ENCODE results near the gene SEC11C. TPM values are rescaled to one million over a fixed set of nuclear protein-coding genes. Genes with fewer than 3 reads are reported as not detected.

The SEC11C gene
- total and polyA plus RNA-seq, 9 of the 15 experiments (the other 6 are each of a cell fraction or from before 2014, with no cell fraction given), result 22.0 to 71.3 (median 36.5) TPM

DNA sequence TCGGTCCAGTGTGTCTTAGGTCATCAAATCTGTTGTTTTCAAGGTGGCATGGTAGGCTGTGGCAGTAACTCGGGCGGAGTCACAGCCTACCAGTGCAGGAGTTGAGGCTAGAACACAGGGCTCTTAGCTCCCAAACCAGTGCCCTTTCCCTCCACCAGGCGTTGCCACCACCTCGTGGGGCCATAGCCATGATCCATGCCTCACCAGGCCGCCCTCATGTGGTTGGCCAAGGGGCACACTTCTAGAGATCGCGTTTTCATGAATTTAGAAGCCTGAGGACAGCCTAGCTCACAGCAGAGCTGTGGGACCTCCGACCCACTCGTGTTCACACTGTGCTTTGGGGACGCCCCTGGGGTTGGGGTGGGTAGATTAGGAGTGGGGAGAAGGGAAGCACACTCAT is 10.6 kb downstream of the SEC11C start (continued):
- TF ChIP-seq, protein P1, sequence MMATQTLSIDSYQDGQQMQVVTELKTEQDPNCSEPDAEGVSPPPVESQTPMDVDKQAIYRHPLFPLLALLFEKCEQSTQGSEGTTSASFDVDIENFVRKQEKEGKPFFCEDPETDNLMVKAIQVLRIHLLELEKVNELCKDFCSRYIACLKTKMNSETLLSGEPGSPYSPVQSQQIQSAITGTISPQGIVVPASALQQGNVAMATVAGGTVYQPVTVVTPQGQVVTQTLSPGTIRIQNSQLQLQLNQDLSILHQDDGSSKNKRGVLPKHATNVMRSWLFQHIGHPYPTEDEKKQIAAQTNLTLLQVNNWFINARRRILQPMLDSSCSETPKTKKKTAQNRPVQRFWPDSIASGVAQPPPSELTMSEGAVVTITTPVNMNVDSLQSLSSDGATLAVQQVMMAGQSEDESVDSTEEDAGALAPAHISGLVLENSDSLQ (IDR thresholded peaks at IDR 0.05), result no peak
- no peak for TF ChIP-seq TFAM (CRISPR knock-in tag; conservative IDR thresholded peaks at IDR 0.05)
- TF ChIP-seq KHSRP (IDR thresholded peaks at IDR 0.05), result no peak
- no peak for TF ChIP-seq HEY1 (CRISPR knock-in tag; IDR thresholded peaks at IDR 0.05; ENCODE audit: borderline replicate concordance)

GRCh38 chr18:59155153-59155552 is 15.5 kb downstream of the SEC11C start:
- ATAC-seq (no peak), FAIRE-seq (no peak)
- no peak for TF ChIP-seq ZNF347 (CRISPR knock-in tag; IDR thresholded peaks at IDR 0.05; ENCODE audit: low read depth)
- no peak for TF ChIP-seq TCFL5 (CRISPR knock-in tag; conservative IDR thresholded peaks at IDR 0.05)
- TF ChIP-seq ZNF436 (CRISPR knock-in tag; IDR thresholded peaks at IDR 0.05), result no peak
- no peak for TF ChIP-seq TAF7 (tag; IDR thresholded peaks at IDR 0.05)
- TF ChIP-seq RBM39 (optimal IDR thresholded peaks at IDR 0.05; ENCODE audit: low read depth, low read length), result no peak
- no peak for TF ChIP-seq KLF6 (CRISPR knock-in tag; IDR thresholded peaks at IDR 0.05; ENCODE audit: borderline replicate concordance)
- no peak for TF ChIP-seq ZNF174 (CRISPR knock-in tag; IDR thresholded peaks at IDR 0.05)
- TF ChIP-seq NFIX (CRISPR knock-in tag; IDR thresholded peaks at IDR 0.05; ENCODE audit: low read depth), result no peak
- no peak for TF ChIP-seq ETS2 (tag; IDR thresholded peaks at IDR 0.05; ENCODE audit: borderline replicate concordance, poor library complexity, severe bottlenecking)
- TF ChIP-seq, protein P2, sequence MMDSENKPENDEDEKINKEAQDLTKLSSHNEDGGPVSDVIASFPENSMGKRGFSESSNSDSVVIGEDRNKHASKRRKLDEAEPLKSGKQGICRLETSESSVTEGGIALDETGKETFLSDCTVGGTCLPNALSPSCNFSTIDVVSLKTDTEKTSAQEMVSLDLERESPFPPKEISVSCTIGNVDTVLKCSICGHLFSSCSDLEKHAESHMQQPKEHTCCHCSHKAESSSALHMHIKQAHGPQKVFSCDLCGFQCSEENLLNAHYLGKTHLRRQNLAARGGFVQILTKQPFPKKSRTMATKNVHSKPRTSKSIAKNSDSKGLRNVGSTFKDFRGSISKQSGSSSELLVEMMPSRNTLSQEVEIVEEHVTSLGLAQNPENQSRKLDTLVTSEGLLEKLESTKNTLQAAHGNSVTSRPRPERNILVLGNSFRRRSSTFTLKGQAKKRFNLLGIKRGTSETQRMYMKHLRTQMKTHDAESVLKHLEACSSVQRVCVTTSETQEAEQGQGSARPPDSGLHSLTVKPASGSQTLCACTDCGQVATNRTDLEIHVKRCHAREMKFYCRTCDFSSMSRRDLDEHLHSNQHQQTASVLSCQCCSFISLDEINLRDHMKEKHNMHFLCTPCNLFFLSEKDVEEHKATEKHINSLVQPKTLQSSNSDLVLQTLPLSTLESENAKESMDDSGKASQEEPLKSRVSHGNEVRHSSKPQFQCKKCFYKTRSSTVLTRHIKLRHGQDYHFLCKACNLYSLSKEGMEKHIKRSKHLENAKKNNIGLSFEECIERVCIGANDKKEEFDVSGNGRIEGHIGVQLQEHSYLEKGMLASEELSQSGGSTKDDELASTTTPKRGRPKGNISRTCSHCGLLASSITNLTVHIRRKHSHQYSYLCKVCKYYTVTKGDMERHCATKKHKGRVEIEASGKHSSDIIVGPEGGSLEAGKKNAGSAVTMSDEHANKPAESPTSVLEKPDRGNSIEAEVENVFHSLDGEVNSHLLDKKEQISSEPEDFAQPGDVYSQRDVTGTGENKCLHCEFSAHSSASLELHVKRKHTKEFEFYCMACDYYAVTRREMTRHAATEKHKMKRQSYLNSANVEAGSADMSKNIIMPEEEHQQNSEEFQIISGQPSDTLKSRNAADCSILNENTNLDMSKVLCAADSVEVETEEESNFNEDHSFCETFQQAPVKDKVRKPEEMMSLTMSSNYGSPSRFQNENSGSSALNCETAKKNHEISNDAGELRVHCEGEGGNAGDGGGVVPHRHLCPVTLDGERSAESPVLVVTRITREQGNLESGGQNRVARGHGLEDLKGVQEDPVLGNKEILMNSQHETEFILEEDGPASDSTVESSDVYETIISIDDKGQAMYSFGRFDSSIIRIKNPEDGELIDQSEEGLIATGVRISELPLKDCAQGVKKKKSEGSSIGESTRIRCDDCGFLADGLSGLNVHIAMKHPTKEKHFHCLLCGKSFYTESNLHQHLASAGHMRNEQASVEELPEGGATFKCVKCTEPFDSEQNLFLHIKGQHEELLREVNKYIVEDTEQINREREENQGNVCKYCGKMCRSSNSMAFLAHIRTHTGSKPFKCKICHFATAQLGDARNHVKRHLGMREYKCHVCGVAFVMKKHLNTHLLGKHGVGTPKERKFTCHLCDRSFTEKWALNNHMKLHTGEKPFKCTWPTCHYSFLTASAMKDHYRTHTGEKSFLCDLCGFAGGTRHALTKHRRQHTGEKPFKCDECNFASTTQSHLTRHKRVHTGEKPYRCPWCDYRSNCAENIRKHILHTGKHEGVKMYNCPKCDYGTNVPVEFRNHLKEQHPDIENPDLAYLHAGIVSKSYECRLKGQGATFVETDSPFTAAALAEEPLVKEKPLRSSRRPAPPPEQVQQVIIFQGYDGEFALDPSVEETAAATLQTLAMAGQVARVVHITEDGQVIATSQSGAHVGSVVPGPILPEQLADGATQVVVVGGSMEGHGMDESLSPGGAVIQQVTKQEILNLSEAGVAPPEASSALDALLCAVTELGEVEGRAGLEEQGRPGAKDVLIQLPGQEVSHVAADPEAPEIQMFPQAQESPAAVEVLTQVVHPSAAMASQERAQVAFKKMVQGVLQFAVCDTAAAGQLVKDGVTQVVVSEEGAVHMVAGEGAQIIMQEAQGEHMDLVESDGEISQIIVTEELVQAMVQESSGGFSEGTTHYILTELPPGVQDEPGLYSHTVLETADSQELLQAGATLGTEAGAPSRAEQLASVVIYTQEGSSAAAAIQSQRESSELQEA (IDR thresholded peaks at IDR 0.05; ENCODE audit: low read depth), result no peak

More at GRCh38 chr18:59155153-59155552, 15.5 kb downstream of the SEC11C start:
- peaks cover 4% of the 10 kb centered on the region; the same call in 1 of the 3 replicates for H3K36me3 ChIP-seq (ENCODE audit: control insufficient read depth, insufficient read depth, low read length)
- no peaks in the 10 kb centered on the region for H3K27me3 ChIP-seq (ENCODE audit: control insufficient read depth in 2 of 2, insufficient read depth in 2 of 2, low read length in 2 of 2)
- H2AFZ ChIP-seq (ENCODE audit: low read depth, low read length), result no peak overlapping the region
- CTCF ChIA-PET (ENCODE audit: low intra/inter-chr PET ratio), result no interaction called here
- H3K9ac ChIP-seq (ENCODE audit: insufficient read depth in 1 of 2, low read depth in 2 of 2, low read length in 2 of 2), result no peak overlapping the region
- intact Hi-C loops (cut with micrococcal nuclease), result no loop called here
- H3K4me3 ChIP-seq, result no peak overlapping the region
- in situ Hi-C loops (cut with MboI), result no loop called here
- no TSS peak for BruUV-seq (replicated peaks)
- H3K4me2 ChIP-seq (ENCODE audit: insufficient read depth, low read length), result no peak overlapping the region
- no peak overlapping the region for H3K27ac ChIP-seq (ENCODE audit: extremely low read depth, low read depth, low read length)
- H3K9me1 ChIP-seq (ENCODE audit: control insufficient read depth, insufficient read depth, low read length), result no peaks in the 10 kb centered on the region
- WGBS (ENCODE audit: insufficient coverage, low coverage, missing lambda C conversion rate), result 40% methylated on average over 2 of the region's 2 CpGs
- no peaks in the 10 kb centered on the region for H3K79me2 ChIP-seq (ENCODE audit: control insufficient read depth, insufficient read depth, low read length)
- no peaks in the 10 kb centered on the region for H3K4me1 ChIP-seq (replicated peaks in 1 of 2; ENCODE audit: control insufficient read depth in 2 of 2, insufficient read depth in 2 of 2, low read length in 2 of 2)
- POLR2A ChIA-PET, result no interaction called here
- H4K20me1 ChIP-seq (replicated peaks; ENCODE audit: control insufficient read depth, insufficient read depth, low read length), result no peaks in the 10 kb centered on the region
- no peaks in the 10 kb centered on the region for H3K9me3 ChIP-seq (replicated peaks; ENCODE audit: control insufficient read depth, insufficient read depth, low read depth, low read length)
- DNase-seq (ENCODE audit: extremely low read depth in 1 of 4, low spot score in 3 of 4), result no peak
